Colonic mucosa (tissue), 4 donors: ENCODE measurements around the gene CCDC177. TPM values are rescaled to one million over a fixed set of nuclear protein-coding genes. Genes with fewer than 3 reads are reported as not detected.

Experiments
- DNase-seq: peaks from one replicate; pipeline ENCODE4 v3.0.0-alpha.2; 2020
- H3K27ac ChIP-seq: fragments of 200-600 bp; one replicate; pipeline ENCODE4 v1.8.0; 2021
- H3K27me3 ChIP-seq: fragments of 200-600 bp; one replicate; pipeline ENCODE4 v1.8.0; 2021
- H3K36me3 ChIP-seq: fragments of 200-600 bp; one replicate; pipeline ENCODE4 v1.8.0; 2021
- H3K4me1 ChIP-seq: fragments of 200-600 bp; one replicate; pipeline ENCODE4 v1.8.0; 2021; ENCODE audit warnings: mild to moderate bottlenecking
- H3K4me3 ChIP-seq: fragments of 200-600 bp; one replicate; pipeline ENCODE4 v1.8.0; 2021
- H3K9ac ChIP-seq, 2 donors: one replicate each; pipeline ENCODE4 v1.7.0; 2013; ENCODE audit warnings: control low read depth in 2 of 2, low read depth in 2 of 2, low read length in 2 of 2
- H3K9me3 ChIP-seq: fragments of 200-600 bp; one replicate; pipeline ENCODE4 v1.8.0; 2021
- CTCF ChIP-seq: fragments of 200-600 bp; IDR thresholded peaks from one replicate; pipeline ENCODE4 v1.8.0; 2022; ENCODE audit warnings: antibody characterized with exemption, mild to moderate bottlenecking
- intact Hi-C: fragments of 100-400 bp; cut with DNase I; formaldehyde crosslinking; loops from one replicate; pipeline ENCODE4 v1.14.1; 2022
- total RNA-seq, 2 donors: library from RNA; stranded (reverse); fragmentation: NEBNext Ultra II Directional in 1 of 2; extraction: Animal tissue kit (Norgen Biotek cat#: 25700) in 1 of 2; gene quantifications; one replicate each; pipeline ENCODE4 v1.2.1, GENCODE V29; 2021
- donor health status: healthy.
- donor health status: DM: no; HTN: no; CAD: no.
- donor health status: DM: no; HTN: no; CAD: no.

The CCDC177 gene
- total RNA-seq, 2 donors from 2014 or later: not detected

- TF ChIP-seq CTCF: no peak
- no peaks in the 10 kb centered on the region for H3K9me3 ChIP-seq
- H3K36me3 ChIP-seq: no peaks in the 10 kb centered on the region
- H3K9ac ChIP-seq: no peak overlapping the region
- intact Hi-C loops: no loop called here
- no peaks in the 10 kb centered on the region for H3K4me1 ChIP-seq
- no peak for DNase-seq
- H3K27me3 ChIP-seq: no peaks in the 10 kb centered on the region
- H3K27ac ChIP-seq: no peak overlapping the region
- no peak overlapping the region for H3K4me3 ChIP-seq
Observed at GRCh38 chr14:69595336-69595735, 20.7 kb upstream of the CCDC177 start.

DNA sequence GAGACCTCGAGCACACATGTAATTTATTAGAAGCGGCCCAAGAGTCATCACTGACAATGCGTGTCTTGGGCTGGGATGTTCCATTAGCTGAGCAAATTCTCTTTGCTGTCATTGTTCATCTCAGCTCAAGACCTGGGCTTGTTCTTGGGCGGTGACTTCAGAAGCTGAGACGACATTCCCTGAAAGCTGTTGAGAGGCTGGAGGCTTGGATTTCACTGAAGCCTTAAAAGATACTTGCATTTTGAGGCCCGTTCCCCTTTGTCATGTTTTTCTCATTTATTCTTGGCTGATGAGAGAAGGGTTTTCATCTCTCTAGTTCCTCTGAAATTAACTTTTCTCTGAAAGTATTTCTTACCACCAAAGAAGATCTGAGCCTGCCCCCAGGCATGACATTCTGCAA, 20.2 kb upstream of the CCDC177 start:
- Histone ChIP-seq H3K27me3 (no peaks in the 10 kb centered on the region), H3K36me3 (no peaks in the 10 kb centered on the region), H3K4me1 (no peaks in the 10 kb centered on the region), H3K9me3 (no peaks in the 10 kb centered on the region), H3K4me3 (no peak overlapping the region), H3K9ac (no peak overlapping the region), H3K27ac (no peak overlapping the region)
- no peak for TF ChIP-seq CTCF
- intact Hi-C loops: no loop called here
- DNase-seq: no peak

GRCh38 chr14:69593018-69593677, 18.5 kb upstream of the CCDC177 start:
- Histone ChIP-seq H3K27me3 (no peaks in the 10 kb centered on the region), H3K4me1 (no peaks in the 10 kb centered on the region), H3K36me3 (no peaks in the 10 kb centered on the region), H3K9ac (no peak overlapping the region), H3K9me3 (no peaks in the 10 kb centered on the region), H3K4me3 (no peak overlapping the region), H3K27ac (no peak overlapping the region)
- TF ChIP-seq CTCF: no peak
- intact Hi-C loops: no loop called here
- DNase-seq: peak; percentile 58

DNA sequence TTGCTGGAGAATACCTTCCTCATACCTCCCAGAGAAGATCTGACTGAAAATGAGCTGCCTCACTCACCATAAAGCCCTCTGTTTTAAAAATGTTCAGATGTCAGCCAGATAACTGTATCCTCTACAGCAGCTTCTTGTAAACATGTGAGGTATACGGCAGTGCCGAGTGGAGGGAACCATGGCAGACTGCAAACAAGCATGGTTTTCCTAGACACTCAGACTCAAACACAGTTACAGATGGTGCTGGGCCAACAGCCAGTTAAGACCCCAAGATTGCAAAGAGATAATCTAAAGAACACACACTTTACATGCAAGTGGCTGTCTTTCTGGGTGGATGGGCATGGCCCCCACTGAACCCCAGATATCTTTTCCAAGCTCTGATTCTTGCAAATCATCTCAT, 16.6 kb upstream of the CCDC177 start:
- no peaks in the 10 kb centered on the region for H3K4me1 ChIP-seq

DNA sequence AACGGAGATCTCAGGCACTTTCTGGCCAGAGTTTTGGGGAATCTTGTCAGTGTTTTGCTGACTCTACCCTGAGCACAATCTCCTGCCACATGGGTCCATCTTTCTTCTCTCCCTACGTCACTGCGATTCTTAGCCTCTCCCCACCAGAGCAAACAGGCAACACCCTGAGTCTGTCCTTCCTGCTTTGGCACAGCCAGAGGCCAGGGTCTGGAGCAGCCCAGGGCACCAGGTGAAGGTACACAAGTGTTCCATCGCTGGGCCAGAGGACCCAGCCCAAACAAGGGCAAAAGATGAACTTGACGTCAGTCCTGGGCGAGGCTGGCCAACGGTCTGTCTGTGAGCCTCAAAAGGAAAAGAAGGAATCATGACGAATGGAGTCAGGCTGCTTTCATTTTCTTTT, 12.7 kb upstream of the CCDC177 start:
- TF ChIP-seq CTCF: no peak
- H3K4me3 ChIP-seq: no peak overlapping the region
- H3K27ac ChIP-seq: peak overlapping the region; percentile 20
- no peaks in the 10 kb centered on the region for H3K27me3 ChIP-seq
- H3K36me3 ChIP-seq: no peaks in the 10 kb centered on the region
- H3K9me3 ChIP-seq: no peaks in the 10 kb centered on the region
- no peaks in the 10 kb centered on the region for H3K4me1 ChIP-seq
- no peak overlapping the region for H3K9ac ChIP-seq
- intact Hi-C loops: loop anchor here (10.0 kb wide), 1 partner anchor 437 kb away; no protein-coding TSS in a partner anchor
- peak; percentile 89 for DNase-seq

More for the DNA sequence above, 16.6 kb upstream of the CCDC177 start:
- H3K27ac ChIP-seq: no peak overlapping the region
- TF ChIP-seq CTCF: no peak
- intact Hi-C loops: no loop called here
- no peak overlapping the region for H3K4me3 ChIP-seq
- DNase-seq: no peak
- no peak overlapping the region for H3K9ac ChIP-seq
- no peaks in the 10 kb centered on the region for H3K27me3 ChIP-seq
- H3K36me3 ChIP-seq: no peaks in the 10 kb centered on the region
- no peaks in the 10 kb centered on the region for H3K9me3 ChIP-seq
